HL-60 (cell line): ENCODE data around the gene PWWP2B.

Experiments used
- GABPA ChIP-seq: IDR thresholded peaks from 2 replicates; pipeline ENCODE4 v1.6.1; 2012; ENCODE audit warnings: low read depth
- POLR2AphosphoS5 ChIP-seq: IDR thresholded peaks from 2 replicates; pipeline ENCODE4 v1.6.1; 2012; ENCODE audit warnings: low read depth
- TF ChIP-seq, protein P1 (sequence below): IDR thresholded peaks from one replicate; pipeline ENCODE4 v1.5.1; 2011; ENCODE audit warnings: low read length, control low read depth, inconsistent platforms; ENCODE audit not compliant: insufficient read depth
- TF ChIP-seq, protein P2 (sequence below): IDR thresholded peaks from 2 replicates; pipeline ENCODE4 v1.6.1; 2012; ENCODE audit warnings: low read depth; ENCODE audit not compliant: insufficient replicate concordance

DNA sequence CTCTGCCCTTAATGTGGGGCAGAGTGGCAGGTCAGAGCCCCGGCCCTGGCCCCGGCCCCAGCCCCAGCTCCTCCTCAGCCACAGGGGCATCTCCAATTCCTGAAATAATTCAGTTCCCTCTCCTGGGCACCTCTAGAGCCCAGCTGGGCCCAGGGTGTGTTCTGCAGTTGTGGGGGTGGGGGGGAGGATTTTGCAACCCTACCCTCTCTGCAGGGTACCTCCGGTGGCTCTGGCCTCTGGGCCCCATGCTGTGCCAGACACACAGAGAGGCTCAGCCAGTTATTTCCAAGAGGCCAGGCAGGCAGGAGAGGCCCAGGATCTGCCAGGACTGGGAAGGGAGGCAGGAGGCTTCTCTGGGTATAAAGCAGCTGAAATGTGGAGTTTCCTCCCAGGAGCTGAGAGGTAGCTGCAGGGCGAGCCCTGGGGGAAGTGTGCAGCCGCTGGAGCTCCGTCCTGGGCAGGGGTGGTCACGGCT lies 47.9 kb downstream of the PWWP2B start:
- TF ChIP-seq, protein P1, sequence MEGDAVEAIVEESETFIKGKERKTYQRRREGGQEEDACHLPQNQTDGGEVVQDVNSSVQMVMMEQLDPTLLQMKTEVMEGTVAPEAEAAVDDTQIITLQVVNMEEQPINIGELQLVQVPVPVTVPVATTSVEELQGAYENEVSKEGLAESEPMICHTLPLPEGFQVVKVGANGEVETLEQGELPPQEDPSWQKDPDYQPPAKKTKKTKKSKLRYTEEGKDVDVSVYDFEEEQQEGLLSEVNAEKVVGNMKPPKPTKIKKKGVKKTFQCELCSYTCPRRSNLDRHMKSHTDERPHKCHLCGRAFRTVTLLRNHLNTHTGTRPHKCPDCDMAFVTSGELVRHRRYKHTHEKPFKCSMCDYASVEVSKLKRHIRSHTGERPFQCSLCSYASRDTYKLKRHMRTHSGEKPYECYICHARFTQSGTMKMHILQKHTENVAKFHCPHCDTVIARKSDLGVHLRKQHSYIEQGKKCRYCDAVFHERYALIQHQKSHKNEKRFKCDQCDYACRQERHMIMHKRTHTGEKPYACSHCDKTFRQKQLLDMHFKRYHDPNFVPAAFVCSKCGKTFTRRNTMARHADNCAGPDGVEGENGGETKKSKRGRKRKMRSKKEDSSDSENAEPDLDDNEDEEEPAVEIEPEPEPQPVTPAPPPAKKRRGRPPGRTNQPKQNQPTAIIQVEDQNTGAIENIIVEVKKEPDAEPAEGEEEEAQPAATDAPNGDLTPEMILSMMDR: no peak
- TF ChIP-seq, protein P2, sequence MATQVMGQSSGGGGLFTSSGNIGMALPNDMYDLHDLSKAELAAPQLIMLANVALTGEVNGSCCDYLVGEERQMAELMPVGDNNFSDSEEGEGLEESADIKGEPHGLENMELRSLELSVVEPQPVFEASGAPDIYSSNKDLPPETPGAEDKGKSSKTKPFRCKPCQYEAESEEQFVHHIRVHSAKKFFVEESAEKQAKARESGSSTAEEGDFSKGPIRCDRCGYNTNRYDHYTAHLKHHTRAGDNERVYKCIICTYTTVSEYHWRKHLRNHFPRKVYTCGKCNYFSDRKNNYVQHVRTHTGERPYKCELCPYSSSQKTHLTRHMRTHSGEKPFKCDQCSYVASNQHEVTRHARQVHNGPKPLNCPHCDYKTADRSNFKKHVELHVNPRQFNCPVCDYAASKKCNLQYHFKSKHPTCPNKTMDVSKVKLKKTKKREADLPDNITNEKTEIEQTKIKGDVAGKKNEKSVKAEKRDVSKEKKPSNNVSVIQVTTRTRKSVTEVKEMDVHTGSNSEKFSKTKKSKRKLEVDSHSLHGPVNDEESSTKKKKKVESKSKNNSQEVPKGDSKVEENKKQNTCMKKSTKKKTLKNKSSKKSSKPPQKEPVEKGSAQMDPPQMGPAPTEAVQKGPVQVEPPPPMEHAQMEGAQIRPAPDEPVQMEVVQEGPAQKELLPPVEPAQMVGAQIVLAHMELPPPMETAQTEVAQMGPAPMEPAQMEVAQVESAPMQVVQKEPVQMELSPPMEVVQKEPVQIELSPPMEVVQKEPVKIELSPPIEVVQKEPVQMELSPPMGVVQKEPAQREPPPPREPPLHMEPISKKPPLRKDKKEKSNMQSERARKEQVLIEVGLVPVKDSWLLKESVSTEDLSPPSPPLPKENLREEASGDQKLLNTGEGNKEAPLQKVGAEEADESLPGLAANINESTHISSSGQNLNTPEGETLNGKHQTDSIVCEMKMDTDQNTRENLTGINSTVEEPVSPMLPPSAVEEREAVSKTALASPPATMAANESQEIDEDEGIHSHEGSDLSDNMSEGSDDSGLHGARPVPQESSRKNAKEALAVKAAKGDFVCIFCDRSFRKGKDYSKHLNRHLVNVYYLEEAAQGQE: no peak
- TF ChIP-seq POLR2AphosphoS5: 0 out of 2 replicates have a peak, but pooled peaks have one; percentile 23
- TF ChIP-seq GABPA: no peak
